Measurements from ENCODE around the gene TMEM30A. TPM values are rescaled to one million over a fixed set of nuclear protein-coding genes. Genes with fewer than 3 reads are reported as not detected.

TMEM30A gene
- total RNA-seq, 1 donor from 2014 or later, result 44.5 TPM

DNA sequence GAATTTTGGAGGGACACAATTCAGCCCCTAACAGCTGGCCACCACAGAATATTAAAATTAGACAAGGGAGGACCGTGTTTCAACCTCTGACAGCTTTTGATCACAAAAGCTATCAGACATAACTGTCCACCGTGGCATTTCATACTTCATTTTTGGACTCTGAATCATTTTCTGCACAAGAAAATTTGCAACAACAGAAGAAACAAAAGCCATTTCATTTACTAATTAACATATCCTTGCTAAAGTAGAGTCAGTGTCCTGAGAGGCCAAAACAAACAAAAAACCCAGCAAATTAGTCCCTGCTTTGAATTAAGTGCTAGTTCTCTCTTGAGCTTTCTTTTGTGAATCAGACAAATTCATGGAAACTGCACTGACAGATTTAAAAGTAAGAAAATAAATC, 61.2 kb downstream of the TMEM30A start:
- no peaks in the 10 kb centered on the region for H3K36me3 Mint-ChIP-seq (ENCODE audit: low read depth)

DNA sequence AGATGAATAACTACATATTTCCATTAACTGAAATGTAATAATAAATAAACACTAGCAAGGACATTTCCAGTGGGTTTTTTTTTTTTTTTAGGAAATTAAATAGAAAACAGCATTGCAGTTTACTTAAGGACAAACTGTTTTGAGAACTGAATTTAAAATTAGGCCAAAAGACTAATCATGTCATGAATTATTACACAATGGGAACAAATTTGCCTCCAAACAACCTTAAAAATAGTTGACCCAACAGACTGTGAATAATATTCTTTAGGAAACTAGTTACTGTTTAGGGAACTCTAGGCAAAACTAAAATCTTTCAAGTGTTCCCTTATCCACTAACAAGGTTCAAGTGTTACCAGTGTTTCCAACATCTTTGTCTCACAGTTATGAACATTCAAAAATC, 62.3 kb downstream of the TMEM30A start:
- H3K27ac Mint-ChIP-seq (ENCODE audit: unreplicated experiment), result no peak overlapping the region
- TF ChIP-seq, protein P1, sequence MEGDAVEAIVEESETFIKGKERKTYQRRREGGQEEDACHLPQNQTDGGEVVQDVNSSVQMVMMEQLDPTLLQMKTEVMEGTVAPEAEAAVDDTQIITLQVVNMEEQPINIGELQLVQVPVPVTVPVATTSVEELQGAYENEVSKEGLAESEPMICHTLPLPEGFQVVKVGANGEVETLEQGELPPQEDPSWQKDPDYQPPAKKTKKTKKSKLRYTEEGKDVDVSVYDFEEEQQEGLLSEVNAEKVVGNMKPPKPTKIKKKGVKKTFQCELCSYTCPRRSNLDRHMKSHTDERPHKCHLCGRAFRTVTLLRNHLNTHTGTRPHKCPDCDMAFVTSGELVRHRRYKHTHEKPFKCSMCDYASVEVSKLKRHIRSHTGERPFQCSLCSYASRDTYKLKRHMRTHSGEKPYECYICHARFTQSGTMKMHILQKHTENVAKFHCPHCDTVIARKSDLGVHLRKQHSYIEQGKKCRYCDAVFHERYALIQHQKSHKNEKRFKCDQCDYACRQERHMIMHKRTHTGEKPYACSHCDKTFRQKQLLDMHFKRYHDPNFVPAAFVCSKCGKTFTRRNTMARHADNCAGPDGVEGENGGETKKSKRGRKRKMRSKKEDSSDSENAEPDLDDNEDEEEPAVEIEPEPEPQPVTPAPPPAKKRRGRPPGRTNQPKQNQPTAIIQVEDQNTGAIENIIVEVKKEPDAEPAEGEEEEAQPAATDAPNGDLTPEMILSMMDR (conservative IDR thresholded peaks at IDR 0.05), result no peak
- peaks cover 2% of the 10 kb centered on the region for H3K27me3 Mint-ChIP-seq (ENCODE audit: low read depth)
- H3K4me1 Mint-ChIP-seq, result peaks cover 13% of the 10 kb centered on the region
- no peaks in the 10 kb centered on the region for H3K36me3 Mint-ChIP-seq (ENCODE audit: low read depth)
- H3K4me3 Mint-ChIP-seq, result no peak overlapping the region
- DNase-seq (ENCODE audit: low read depth, low spot score), result no peak
- peaks cover under 1% of the 10 kb centered on the region for H3K9me3 Mint-ChIP-seq

More for the DNA sequence above, 61.2 kb downstream of the TMEM30A start:
- TF ChIP-seq, protein P1 (conservative IDR thresholded peaks at IDR 0.05), result no peak
- no peaks in the 10 kb centered on the region for H3K27me3 Mint-ChIP-seq (ENCODE audit: low read depth)
- H3K27ac Mint-ChIP-seq (ENCODE audit: unreplicated experiment), result no peak overlapping the region
- peaks cover 13% of the 10 kb centered on the region for H3K4me1 Mint-ChIP-seq
- no peak for DNase-seq (ENCODE audit: low read depth, low spot score)
- H3K4me3 Mint-ChIP-seq, result no peak overlapping the region
- peaks cover 3% of the 10 kb centered on the region for H3K9me3 Mint-ChIP-seq

DNA sequence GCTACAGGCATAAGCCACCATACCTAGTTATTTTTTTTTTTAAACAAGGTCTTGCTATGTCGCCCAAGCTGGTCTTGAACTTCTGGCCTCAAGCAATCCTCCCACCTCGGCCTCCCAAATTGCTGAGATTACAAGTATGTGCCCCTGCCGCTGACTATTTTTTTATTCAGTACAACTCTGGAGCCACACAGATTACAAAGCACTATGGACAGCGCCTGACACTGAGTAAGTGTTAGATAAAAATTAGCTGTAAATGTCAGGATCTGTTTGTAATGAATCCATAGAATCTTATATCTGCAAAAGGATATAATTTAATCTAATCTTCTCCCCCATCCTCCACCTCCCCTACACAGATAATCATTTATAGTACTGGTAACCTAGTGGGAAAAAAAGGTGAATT, 63.5 kb downstream of the TMEM30A start:
- Mint-ChIP-seq H3K36me3 (ENCODE audit: low read depth) (no peaks in the 10 kb centered on the region), H3K9me3 (no peaks in the 10 kb centered on the region), H3K27ac (ENCODE audit: unreplicated experiment) (no peak overlapping the region), H3K4me1 (peaks cover 13% of the 10 kb centered on the region), H3K4me3 (no peak overlapping the region), H3K27me3 (ENCODE audit: low read depth) (peaks cover 2% of the 10 kb centered on the region)
- TF ChIP-seq, protein P1 (conservative IDR thresholded peaks at IDR 0.05), result no peak
- DNase-seq (ENCODE audit: low read depth, low spot score), result no peak

DNA sequence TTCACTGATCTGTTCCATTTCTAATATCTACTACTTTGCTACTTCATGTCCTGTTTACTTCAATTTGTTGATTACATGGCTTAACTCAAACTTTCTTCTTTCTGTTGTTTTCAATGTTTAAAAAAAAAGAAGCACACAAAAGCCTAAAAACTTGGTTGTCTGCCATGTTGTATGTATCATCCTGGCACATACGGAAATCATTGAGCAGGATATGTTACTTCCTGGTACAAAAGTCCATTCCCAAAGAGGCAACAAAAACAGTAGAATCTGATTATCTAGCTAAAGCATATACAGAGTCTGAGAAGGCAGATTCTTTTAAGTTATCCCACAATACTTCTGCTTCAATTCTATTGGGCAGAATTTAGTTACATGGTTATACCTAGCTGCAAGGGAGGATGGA, 64.2 kb downstream of the TMEM30A start:
- peaks cover 13% of the 10 kb centered on the region for H3K4me1 Mint-ChIP-seq
- no peaks in the 10 kb centered on the region for H3K36me3 Mint-ChIP-seq (ENCODE audit: low read depth)
- DNase-seq (ENCODE audit: low read depth, low spot score), result no peak
- H3K27ac Mint-ChIP-seq (ENCODE audit: unreplicated experiment), result no peak overlapping the region
- peaks cover 2% of the 10 kb centered on the region for H3K27me3 Mint-ChIP-seq (ENCODE audit: low read depth)
- no peak overlapping the region for H3K4me3 Mint-ChIP-seq
- TF ChIP-seq, protein P1 (conservative IDR thresholded peaks at IDR 0.05), result no peak
- H3K9me3 Mint-ChIP-seq, result no peaks in the 10 kb centered on the region

DNA sequence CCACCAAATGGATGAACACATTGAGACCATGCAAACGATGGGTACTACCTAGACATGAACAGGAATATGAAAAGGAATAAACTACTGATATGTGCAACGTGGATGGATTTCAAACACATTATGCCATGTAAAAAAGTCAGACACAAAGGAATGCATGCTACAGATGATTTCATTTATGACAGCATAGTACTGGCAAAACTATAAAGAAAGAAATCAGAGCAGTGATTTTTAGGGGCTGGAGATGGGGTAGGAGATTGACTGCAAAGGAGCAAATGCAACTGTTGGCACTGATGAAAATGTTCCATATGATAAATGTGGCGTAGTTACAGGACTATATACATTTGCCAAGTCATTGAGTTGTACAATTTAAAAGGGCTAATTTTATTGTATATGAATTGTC, 65.3 kb downstream of the TMEM30A start:
- no peak overlapping the region for H3K27ac Mint-ChIP-seq (ENCODE audit: unreplicated experiment)
- H3K27me3 Mint-ChIP-seq (ENCODE audit: low read depth), result peaks cover 2% of the 10 kb centered on the region
- H3K4me3 Mint-ChIP-seq, result no peak overlapping the region
- no peaks in the 10 kb centered on the region for H3K36me3 Mint-ChIP-seq (ENCODE audit: low read depth)
- TF ChIP-seq, protein P1 (conservative IDR thresholded peaks at IDR 0.05), result no peak
- H3K9me3 Mint-ChIP-seq, result no peaks in the 10 kb centered on the region
- peaks cover 11% of the 10 kb centered on the region for H3K4me1 Mint-ChIP-seq
- no peak for DNase-seq (ENCODE audit: low read depth, low spot score)

DNA sequence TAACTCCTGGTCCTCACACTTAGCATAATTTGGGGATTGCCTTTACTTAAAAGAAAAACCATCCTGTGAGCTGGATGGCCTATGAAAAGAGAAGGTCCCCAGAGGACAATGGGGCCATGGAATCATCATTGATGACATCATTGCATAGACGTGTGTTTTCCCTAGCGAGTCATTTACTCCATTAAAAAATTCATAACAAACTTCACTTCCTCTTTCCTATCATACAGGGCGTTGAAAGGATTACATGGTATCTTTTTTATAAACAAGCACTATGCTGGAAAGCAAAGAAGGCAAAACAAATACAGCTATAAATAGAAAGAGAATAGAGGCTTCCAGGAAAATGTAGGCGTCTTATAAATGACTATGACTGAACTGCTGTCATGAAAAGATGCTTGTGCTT, 67.4 kb downstream of the TMEM30A start:
- no peaks in the 10 kb centered on the region for H3K9me3 Mint-ChIP-seq
- H3K27ac Mint-ChIP-seq (ENCODE audit: unreplicated experiment), result no peak overlapping the region
- TF ChIP-seq, protein P1 (conservative IDR thresholded peaks at IDR 0.05), result no peak
- H3K27me3 Mint-ChIP-seq (ENCODE audit: low read depth), result peaks cover 3% of the 10 kb centered on the region
- peaks cover under 1% of the 10 kb centered on the region for H3K4me1 Mint-ChIP-seq
- H3K4me3 Mint-ChIP-seq, result no peak overlapping the region
- DNase-seq (ENCODE audit: low read depth, low spot score), result no peak
- H3K36me3 Mint-ChIP-seq (ENCODE audit: low read depth), result no peaks in the 10 kb centered on the region
